Peyer's patch (tissue), 4 donors: ENCODE measurements around the gene TCP10L. TPM values are rescaled to one million over a fixed set of nuclear protein-coding genes. Genes with fewer than 3 reads are reported as not detected.

Experiments used
- DNase-seq, 3 donors: peaks; one replicate each; pipeline ENCODE4 v3.0.0-alpha.2; 2017 to 2019
- H3K27ac ChIP-seq, 4 donors: fragments of 200-600 bp; sonication (generic); one replicate each; pipeline ENCODE4 v1.5.1; 2016 to 2019
- H3K27me3 ChIP-seq, 2 donors: fragments of 200-600 bp; sonication (generic); one replicate each; pipeline ENCODE4 v1.5.1; 2019
- H3K36me3 ChIP-seq, 3 donors: fragments of 200-600 bp; sonication (generic); one replicate each; pipeline ENCODE4 v1.5.1; 2016 to 2019
- H3K4me1 ChIP-seq, 4 donors: fragments of 200-600 bp; sonication (generic); one replicate each; pipeline ENCODE4 v1.5.1; 2016 to 2019
- H3K4me3 ChIP-seq, 4 donors: fragments of 200-600 bp; sonication (generic); 1 replicate in 3 of 4; 2 replicates in 1 of 4; pipeline ENCODE4 v1.5.1; 2016 to 2019; ENCODE audit warnings: mild to moderate bottlenecking in 1 of 4
- H3K9me3 ChIP-seq, 4 donors: fragments of 200-600 bp; sonication (generic); one replicate each; pipeline ENCODE4 v1.5.1; 2016 to 2019; ENCODE audit warnings: mild to moderate bottlenecking in 1 of 4
- CTCF ChIP-seq, 6 experiments: fragments of 450-650 bp in 4 of 6; fragments of 200-600 bp in 2 of 6; sonication (generic) in 1 of 6; IDR thresholded peaks; one replicate each; pipeline ENCODE4 v1.5.1; 2017 to 2019; ENCODE audit warnings: antibody characterized with exemption in 6 of 6, mild to moderate bottlenecking in 3 of 6, moderate library complexity in 1 of 6
- POLR2A ChIP-seq, 2 donors: fragments of 450-650 bp; IDR thresholded peaks; one replicate each; pipeline ENCODE4 v1.5.1; 2017; ENCODE audit warnings: antibody characterized with exemption in 2 of 2, mild to moderate bottlenecking in 2 of 2, moderate library complexity in 2 of 2
- total RNA-seq, 4 donors: library from RNA; depleted of rRNA; stranded (reverse); fragments of >200 nt; gene quantifications; one replicate each; pipeline ENCODE4 v1.1.0, GENCODE V29; 2016

TCP10L gene
- total RNA-seq, 4 donors from 2014 or later, result 9.9 TPM; not detected in 3

GRCh38 chr21:32572574-32573420 is 12.5 kb downstream of the TCP10L start:
- H3K4me1 ChIP-seq, result peaks cover 0 to 8% (median 2%) of the 10 kb centered on the region in 4 donors
- TF ChIP-seq POLR2A (IDR thresholded peaks at IDR 0.05) (no peak), CTCF (IDR thresholded peaks at IDR 0.05) (no peak)
- no peak overlapping the region for H3K27ac ChIP-seq
- DNase-seq, result peak in 1 of 3 donors; percentile 54
- H3K27me3 ChIP-seq, result no peaks in the 10 kb centered on the region
- no peak overlapping the region for H3K4me3 ChIP-seq
- no peaks in the 10 kb centered on the region for H3K9me3 ChIP-seq
- H3K36me3 ChIP-seq, result no peaks in the 10 kb centered on the region

- DNase-seq, result no peak
- Histone ChIP-seq H3K9me3 (no peaks in the 10 kb centered on the region), H3K27me3 (no peaks in the 10 kb centered on the region), H3K27ac (no peak overlapping the region), H3K4me3 (no peak overlapping the region), H3K4me1 (peaks cover 0 to 8% (median 2%) of the 10 kb centered on the region in 4 donors), H3K36me3 (no peaks in the 10 kb centered on the region)
- TF ChIP-seq POLR2A (IDR thresholded peaks at IDR 0.05) (no peak), CTCF (IDR thresholded peaks at IDR 0.05) (no peak)
These were observed 14.9 kb downstream of the TCP10L start for GRCh38 chr21:32570456-32570855.

GRCh38 chr21:32569261-32570230 is 15.8 kb downstream of the TCP10L start:
- peak; percentile 73 to 92 (median 79) for DNase-seq
- Histone ChIP-seq H3K9me3 (no peaks in the 10 kb centered on the region), H3K4me3 (peak overlapping the region; percentile 39 to 54 (median 54)), H3K27me3 (no peaks in the 10 kb centered on the region), H3K36me3 (no peaks in the 10 kb centered on the region), H3K27ac (peak overlapping the region; percentile 54 to 73 (median 64)), H3K4me1 (peaks cover 0 to 8% (median 2%) of the 10 kb centered on the region in 4 donors)
- TF ChIP-seq CTCF (IDR thresholded peaks at IDR 0.05) (peak; percentile 40 to 81 (median 70)), POLR2A (IDR thresholded peaks at IDR 0.05) (no peak)

- Histone ChIP-seq H3K27me3 (no peaks in the 10 kb centered on the region), H3K36me3 (no peaks in the 10 kb centered on the region), H3K4me3 (no peak overlapping the region), H3K4me1 (peaks cover 0 to 8% (median 2%) of the 10 kb centered on the region in 4 donors), H3K27ac (no peak overlapping the region), H3K9me3 (no peaks in the 10 kb centered on the region)
- TF ChIP-seq CTCF (IDR thresholded peaks at IDR 0.05) (no peak), POLR2A (IDR thresholded peaks at IDR 0.05) (no peak)
- DNase-seq, result no peak
These were observed 17.7 kb downstream of the TCP10L start for GRCh38 chr21:32567626-32568025.

- Histone ChIP-seq H3K9me3 (no peaks in the 10 kb centered on the region), H3K27ac (no peak overlapping the region), H3K4me3 (no peak overlapping the region), H3K27me3 (no peaks in the 10 kb centered on the region), H3K36me3 (no peaks in the 10 kb centered on the region), H3K4me1 (peaks cover 0 to 8% (median 2%) of the 10 kb centered on the region in 4 donors)
- no peak for DNase-seq
- TF ChIP-seq POLR2A (IDR thresholded peaks at IDR 0.05), result no peak
- TF ChIP-seq CTCF (IDR thresholded peaks at IDR 0.05), result no peak
These were observed 18.5 kb downstream of the TCP10L start for GRCh38 chr21:32566741-32567389.
